22Rv1 (cell line): ENCODE results near the gene MACROH2A1.

Experiments
- ZFX ChIP-seq: fragments of 450-650 bp; IDR thresholded peaks from 2 replicates; pipeline ENCODE4 v1.6.1; 2017; ENCODE audit warnings: antibody characterized with exemption, borderline replicate concordance
- TF ChIP-seq, protein P1 (sequence below): fragments of 450-650 bp; IDR thresholded peaks from 2 replicates; pipeline ENCODE4 v1.5.1; 2017; ENCODE audit warnings: mild to moderate bottlenecking

DNA sequence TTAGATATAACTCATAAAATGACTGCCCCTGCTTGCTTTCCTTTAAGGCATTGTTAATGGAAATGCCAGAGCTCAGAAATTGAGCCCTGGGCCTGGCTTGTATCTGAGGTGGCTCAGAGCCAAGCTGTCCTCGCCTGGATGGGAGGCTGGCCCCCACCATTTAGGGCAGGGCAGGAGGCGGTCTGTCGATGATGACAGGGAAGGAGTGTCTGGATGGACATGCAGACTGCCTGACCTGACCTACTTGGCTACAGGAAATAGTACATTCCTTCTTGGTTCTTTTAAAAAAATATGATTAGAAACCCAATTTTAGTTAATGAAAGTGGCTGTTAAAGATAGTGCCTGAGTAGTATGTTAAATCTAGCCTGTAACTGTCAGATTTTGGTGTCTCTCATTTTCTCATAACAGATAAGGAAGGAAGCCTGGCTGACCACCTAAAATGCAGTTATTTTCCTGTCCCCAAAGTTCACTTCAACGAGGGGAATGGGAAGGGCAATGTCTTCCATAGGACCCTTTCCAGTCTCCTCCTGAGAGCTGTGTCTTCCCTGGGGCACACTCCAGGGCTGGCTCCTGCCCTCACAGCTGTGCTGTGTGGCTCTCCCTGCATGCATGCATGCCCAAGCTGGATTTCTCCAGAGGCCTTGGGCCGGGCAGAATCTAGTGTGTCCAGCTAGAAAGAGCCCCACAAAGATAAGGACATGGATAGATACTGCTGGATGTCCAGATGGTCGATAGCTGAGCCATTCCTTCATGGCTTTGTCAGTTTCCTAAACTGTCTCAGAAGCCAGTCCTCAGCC lies 42.3 kb downstream of the MACROH2A1 start:
- TF ChIP-seq, protein P1, sequence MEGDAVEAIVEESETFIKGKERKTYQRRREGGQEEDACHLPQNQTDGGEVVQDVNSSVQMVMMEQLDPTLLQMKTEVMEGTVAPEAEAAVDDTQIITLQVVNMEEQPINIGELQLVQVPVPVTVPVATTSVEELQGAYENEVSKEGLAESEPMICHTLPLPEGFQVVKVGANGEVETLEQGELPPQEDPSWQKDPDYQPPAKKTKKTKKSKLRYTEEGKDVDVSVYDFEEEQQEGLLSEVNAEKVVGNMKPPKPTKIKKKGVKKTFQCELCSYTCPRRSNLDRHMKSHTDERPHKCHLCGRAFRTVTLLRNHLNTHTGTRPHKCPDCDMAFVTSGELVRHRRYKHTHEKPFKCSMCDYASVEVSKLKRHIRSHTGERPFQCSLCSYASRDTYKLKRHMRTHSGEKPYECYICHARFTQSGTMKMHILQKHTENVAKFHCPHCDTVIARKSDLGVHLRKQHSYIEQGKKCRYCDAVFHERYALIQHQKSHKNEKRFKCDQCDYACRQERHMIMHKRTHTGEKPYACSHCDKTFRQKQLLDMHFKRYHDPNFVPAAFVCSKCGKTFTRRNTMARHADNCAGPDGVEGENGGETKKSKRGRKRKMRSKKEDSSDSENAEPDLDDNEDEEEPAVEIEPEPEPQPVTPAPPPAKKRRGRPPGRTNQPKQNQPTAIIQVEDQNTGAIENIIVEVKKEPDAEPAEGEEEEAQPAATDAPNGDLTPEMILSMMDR = no peak
- TF ChIP-seq ZFX = no peak
